GM18870 (cell line): ENCODE measurements around the gene C1QTNF2.

Experiments used
- ATAC-seq: cut with Tn5 transposase; IDR thresholded peaks from one replicate; pipeline ENCODE4 v1.9.1; 2021; ENCODE audit warnings: moderate library complexity; ENCODE audit not compliant: unreplicated experiment

The C1QTNF2 gene

DNA sequence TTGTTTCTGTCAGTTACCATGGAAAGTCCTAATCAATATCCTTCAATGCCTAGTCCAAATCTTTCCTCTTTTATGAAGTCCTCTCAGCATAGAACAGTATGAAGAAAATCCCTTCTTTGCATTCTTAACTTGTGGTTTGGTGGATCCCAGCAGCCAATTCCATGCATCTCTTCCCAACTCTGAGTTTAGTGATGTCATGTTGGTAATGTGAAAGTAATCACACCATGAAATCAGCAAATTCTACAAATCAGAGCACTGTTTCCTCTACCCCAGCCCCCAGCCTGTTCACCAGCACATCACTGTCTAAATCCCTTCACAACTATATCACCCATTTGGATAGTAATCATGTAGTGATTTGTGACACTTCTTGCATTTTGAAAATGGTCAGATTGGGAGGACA is 4.7 kb upstream of the C1QTNF2 start:
- no peak for ATAC-seq

DNA sequence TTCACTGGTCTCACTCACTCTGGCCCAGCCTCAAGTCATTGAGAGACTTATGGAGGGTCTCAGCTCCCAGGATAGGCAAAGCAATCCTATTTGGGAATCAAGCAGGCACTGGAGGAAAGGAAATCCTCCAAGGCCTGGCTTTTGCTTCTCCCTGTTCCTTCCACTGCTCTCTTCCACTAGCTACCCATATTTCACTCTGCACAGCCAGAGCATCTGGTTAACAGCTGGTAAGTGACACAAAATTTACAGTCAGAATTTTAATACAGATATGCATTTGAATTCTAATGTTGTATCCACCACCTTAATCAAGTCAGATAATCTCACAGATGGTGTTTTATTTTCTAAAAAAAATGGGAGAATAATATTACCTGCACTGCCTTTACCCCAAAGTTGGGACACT is 868 bp upstream of the C1QTNF2 start:
- ATAC-seq = no peak

DNA sequence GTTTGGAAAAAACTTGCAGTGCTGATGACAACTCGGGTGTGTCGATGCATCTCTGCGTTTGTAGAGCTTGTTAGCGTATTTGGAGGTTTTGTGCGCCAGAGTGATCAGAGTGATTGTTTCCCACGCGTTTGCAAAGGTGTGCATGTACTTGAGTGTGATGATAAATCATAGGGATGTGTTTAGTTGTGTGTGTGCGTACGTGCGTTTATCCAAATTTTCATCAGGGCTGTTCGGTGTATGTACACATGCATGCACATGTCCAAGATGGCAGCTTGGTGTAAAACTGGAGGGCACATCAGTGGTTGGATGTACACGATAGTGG is 248 bp upstream of the C1QTNF2 start:
- no peak for ATAC-seq

DNA sequence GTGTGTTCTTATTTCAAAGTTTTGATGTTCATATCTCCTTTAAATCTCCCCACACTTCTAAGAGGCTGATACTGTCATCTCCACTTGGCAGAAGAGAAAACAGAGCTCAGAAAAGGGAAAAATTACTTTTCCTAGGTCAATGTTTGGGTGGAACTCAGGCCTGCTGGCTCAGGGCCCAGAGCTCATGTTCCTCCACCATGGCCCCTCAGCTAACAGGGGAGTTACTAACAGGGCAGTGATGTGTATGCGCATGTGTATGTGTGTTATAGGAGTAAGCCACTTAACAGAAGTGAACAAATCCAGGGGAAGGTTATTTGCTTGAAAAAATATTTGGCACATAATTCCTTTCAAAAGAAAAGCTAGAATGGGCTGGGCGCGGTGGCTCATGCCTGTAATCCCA is 2.5 kb downstream of the C1QTNF2 start:
- ATAC-seq = no peak

DNA sequence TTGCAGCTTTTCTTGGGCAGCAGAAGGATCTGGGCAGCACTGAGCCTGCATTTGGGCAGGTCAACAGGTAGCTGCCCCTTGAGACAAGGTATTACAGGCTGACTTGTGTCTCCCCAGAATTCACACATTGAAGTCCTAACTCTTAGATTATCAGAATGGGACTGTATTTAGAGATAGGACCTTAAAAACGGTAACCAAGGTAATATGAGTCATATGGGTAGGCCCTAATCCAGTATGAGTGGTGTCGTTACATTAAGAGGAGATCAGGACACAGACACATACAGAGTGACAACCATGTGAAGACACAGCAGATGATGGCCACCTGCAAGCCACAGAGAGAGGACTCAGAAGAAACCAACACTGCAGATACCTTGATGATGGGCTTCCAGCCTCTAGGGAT is 3.2 kb downstream of the C1QTNF2 start:
- no peak for ATAC-seq

DNA sequence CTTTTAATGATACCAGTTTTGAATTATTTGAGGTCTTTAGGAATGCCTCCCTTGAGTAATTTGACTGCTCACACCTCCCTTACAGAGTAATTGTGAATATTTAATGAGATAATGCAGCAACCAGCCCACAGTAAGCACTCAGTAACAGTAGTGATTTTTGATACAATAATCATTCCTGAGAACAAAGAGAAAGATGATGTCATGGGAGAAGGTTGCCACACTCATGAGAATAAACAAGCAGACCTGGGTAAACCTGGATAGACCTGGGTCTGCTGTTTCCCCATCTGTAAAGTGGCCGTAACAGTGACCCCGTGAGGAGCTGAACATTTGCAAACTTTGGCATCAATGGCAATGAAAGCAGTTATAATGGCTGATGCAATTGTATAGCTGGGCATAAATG is 4.2 kb downstream of the C1QTNF2 start:
- ATAC-seq = no peak

DNA sequence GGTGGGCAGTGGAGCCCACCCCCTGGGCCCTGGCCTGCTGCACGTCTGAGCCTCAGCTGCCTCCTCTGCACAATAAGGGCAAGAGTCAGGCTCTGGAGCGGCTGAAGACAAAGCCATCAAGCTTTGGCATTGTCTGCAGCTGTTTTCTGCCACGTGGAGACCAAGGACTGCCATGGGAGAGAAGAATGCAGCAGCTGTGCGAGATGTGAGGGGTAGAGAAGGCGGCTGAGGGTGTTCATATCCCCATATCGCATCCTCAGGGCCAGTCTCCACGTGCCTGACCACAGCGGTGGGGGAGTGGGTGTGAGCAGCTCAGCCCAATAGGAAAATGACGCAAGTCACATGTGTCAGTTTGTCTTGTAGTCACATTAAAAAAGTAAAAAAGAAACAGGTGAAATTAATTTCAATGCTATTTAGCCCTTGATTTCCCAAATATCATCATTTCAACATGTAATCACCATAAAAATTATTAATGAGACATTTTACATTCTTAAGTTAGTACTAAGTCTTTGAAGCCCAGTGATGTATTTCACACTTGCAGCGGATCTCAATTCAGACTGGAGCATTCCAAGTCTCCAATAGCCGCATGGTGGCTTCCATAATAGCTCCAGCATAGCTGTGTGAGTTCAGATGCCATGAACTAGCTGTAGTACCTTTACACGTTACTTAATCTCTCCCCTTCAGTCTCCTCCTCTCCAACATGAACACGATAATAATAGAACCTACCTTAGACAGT is 6.6 kb downstream of the C1QTNF2 start:
- ATAC-seq = no peak

DNA sequence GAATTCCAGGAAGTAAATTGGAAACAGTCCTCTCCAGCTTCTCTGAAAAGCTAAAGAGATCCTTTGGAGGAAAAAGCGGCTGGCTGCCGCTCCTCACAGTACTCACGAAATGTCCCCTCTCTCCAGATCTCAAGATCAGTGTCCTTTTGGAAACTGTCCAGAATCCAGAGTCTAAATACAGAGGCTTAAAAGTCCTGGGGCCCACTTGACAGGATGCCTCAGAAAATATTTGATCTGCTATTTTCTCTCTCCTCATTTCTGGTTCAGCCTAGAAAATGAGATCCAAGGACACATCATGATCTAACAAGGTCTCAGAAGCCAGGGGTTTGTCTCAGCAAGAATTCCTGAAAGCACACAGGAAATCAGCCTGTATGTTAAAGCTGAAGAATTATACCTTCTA is 7.2 kb downstream of the C1QTNF2 start:
- ATAC-seq = no peak

DNA sequence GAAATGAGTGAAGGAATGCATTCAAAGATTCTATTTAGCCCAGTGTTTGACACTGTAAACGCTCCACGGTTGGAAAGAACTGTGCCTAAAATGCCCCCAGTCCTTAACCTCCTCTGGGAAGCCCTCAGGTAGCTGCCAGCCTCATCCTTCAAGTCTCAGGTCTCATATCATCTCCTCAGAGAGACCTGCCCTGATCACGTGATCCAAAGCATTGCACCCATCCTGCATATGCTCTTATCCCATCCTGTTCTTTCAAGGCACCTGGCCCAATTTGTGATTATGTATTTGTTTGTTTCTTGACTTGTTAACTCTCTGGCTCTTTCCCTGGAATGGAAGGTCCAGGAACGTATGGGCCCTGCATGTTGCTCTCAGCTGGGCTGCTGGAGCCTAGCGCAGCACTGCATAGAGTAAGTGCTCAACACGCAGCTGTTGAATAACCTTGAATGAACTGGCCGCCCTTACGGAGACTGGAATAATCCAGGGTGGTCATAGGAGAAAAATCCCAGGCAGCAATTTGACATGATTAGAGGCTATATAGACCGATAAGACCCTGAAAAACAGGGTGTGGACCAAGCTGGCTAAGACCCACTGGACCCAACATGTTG is 8.7 kb downstream of the C1QTNF2 start:
- no peak for ATAC-seq

DNA sequence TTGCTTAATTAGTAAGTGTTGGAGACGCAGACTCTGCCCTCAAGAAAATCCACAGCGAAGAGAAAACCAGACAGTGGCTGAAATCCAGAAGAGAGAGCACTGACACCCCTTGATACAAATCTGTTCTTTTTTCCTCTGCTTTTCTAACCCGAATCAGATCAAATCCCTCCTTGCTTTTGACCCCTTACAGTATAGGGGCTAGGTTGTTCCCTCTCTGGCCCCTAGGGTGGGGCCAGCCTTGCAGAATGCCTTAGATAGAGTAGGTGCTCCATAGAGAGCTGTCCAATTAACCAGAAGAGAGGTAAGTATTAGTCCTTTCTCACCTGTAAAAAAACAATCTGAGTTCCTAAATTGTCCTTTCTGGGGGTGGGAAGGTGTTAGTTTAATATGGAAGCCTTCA is 10.1 kb downstream of the C1QTNF2 start:
- ATAC-seq = no peak

DNA sequence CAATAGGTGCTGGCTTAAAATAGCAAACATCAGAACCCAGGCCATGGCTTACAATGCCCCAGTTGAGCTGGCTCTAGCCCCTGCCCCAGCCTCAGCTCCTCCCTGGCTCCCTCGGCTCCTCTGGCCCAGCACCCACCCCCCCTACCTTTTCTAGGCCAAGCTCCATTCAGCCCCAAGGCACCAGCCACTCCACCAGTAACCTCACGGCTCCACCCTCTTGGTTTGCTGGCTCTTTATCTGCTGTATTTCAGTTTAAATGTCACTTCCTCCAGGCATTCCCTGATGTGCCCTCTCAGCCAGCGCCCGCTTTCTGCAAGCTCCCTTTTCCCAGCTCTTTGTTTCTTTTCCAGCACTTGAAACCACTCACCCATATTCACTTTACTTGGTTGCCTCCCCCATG is 10.6 kb downstream of the C1QTNF2 start:
- ATAC-seq = no peak

DNA sequence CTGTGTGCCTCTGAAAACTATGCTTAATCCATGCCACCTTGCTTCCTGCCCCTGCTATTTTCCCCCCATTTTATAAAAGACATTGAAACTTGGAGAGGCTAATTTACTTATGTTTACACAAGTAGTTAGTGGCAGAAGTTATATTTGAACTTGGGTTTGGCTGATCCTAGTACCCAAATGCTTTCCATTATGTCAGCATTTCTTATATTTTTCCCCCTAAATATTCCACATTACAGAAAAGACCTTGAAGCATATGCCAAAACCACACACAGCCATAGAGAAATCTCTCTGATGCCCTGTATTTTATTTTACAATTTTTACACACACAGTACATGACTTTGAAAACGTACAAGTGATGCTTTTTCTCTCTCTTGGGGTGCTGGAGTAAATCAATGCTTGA is 11.2 kb downstream of the C1QTNF2 start:
- ATAC-seq = no peak

DNA sequence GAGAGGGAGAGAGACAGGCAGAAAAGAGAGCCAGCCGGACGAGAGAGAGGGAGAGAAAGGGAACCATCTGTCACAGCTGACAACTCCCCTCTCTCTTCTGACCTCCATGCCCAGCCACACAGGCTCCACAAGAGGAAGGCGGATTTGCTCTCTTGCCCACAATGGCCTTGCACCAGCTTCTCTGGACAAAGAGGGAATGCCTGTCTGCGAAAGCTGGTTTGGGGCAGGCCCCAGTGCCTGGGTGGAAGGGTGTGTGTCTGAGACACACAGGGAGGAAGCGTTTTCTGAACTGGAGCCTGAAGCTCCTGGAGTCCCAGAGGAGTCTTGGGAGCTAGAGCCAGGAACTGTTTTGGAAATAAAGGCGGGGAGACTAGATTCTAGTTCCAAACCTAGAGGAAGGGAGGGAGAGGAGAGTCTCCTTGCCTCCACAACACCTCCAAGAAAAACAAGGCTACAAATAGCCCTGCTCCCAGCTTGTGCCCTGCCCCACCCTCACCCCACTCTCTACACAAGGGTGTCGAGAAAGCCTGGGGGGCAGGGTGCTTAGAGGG is 12.5 kb downstream of the C1QTNF2 start:
- no peak for ATAC-seq

DNA sequence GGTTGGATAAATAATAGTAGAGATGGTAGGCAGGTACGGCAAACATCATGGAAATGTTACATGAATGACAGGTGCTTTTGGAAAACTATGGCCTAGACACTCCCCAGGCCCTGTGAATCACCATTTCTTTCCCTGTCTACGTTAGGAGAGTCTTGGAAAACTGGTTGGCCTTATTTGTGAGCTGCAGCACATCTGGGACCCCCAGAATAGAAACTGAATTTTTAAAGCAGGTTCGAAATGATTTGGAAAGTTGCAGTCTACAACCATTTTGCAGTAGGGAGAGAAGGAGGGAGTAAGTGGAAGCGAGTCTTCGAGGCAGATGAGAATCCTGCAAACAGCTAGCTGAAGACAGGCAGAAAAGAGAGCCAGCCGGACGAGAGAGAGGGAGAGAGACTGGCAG is 13.0 kb downstream of the C1QTNF2 start:
- no peak for ATAC-seq

DNA sequence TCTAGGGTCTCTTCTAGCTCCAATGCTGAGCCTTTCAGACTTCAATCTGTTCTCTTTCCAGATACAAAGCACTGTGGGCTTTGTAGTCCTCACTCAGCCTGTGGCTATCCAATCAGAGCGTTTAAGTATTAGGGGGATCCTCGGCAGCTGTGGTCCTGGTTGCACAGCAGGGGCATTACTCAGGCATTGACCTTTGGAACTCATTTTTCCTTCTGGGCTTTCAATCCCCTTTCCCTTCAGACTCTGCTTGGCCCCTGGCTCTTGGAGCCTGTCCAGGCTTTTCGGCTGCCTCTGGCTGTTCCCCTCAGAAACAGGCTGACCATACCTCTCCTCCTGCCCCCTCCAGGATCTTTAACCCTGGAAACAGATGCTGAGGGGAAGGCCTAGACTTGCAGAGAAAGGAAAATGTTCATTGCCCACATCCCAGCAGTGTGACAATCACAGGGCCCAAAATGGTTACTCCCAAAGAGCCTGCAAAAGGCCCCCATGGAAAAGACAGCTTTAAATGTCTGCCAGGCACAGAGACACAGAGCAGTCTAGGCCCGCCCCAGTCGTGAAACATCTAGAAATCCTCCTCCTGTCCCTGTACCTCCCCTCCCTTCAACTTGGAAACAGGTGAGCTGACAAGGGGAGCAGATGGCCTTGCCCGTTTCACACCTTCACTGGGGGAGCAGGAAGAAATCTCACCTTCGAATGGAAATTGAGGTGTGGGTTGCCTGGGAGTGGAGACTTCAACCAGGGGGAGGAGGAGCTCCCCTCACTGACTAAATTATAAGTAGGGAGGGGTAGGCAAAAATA is 13.7 kb downstream of the C1QTNF2 start:
- no peak for ATAC-seq

DNA sequence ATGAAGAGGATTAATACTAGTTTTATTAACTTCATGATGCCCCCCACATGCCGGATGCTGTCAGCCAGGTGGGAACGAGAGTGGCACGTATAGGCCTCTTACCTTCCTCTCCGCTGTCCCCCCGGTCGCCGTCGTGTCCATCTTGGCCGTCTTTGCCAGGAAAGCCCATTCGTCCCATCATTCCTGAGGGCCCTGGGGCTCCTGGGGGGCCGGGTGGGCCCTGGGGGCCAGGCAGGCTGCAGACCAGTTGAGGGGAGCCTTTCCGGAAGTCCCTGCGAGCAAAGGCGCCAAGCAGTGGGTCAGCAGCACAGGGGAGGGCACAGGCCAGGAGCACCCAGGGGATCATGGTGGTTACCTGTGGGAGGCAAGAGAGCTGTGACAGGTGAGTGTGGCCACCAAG is 15.8 kb downstream of the C1QTNF2 start:
- no peak for ATAC-seq

DNA sequence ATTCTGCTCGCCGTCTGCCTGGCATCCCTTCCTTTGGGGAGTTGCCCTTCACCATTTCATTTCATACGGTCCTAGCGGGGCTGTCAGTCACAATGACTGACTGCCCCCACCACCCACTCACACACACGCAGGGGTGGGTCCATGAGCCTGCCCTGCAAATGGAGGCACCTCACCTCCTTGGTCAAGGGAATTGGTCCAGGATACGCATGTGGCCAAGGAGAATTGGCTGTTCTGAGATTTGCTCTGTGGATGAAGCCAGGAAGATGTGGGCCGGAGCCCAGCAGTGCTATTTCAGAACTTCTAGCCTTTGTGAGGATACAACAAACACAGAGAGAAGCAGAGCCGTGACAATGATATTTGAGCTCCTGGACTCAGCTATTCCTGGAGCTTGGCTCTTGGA is 17.0 kb downstream of the C1QTNF2 start:
- ATAC-seq = no peak

DNA sequence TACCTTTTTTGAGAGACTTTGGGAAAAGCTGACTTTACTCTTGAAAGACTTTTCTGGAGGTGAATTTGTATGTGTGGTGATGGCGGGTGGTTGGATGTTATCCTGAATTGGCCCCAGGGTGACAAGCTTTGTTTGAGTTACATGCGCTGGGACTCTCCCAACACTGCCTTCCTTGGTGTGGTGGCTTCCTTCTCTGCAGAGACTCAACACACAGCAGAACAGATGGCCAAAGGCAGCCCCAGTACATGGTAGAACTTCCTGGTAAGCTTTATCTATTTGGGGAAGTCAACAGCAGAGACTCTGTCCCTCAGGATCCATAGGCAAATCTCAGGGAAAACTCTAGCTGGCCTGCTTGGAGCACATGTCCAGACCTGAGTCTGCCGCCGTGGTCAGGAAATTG is 18.1 kb downstream of the C1QTNF2 start:
- ATAC-seq = no peak

DNA sequence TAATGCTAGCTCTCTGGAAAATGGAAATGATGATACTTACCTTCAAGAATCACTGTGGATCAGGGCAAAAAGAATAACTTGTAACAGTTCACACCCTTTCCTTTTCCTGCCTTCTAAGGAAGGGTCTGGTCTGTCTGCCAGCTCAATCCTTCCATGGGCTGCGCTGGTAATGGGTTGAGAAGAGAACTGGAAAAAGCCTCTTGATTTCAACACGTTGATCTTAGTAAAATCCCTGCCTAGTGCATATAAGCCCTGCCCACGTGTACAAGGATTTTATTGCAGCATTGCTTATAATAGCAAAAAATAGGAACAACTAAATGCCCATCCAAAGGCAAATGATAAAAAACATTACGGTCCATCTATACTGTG is 20.5 kb downstream of the C1QTNF2 start:
- no peak for ATAC-seq

DNA sequence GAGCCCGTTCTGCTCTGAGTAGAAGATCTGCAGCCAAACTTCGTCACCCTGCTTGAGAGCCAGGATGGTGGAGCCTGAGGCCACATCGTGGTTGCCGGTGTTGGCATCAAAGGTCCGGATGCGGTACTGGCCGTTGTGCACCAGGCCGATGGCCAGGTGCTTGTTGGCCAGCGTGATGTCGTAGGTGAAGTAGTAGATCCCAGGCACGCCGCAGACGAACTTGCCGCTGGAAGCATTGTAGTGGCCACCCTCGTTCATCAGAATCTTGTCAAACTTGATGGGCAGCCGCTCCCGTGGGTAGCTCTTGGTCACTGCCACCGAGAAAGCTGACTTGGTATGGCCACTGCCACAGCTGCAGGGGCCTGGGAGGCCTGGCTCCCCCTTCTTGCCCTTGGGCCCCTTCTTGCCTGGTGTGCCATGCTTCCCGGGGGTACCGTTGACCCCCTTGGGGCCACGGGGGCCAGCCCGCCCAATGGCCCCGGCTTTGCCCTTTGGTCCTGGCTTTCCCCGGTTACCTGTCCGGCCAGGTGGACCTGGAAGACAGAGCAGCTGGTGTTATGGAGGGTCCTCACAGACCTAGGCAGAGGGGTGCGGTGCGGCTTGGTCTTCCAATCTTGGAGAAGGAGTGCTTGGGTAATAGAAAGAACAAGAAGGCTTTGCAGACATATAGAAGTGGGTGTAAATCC is 21.0 kb downstream of the C1QTNF2 start:
- ATAC-seq = no peak

DNA sequence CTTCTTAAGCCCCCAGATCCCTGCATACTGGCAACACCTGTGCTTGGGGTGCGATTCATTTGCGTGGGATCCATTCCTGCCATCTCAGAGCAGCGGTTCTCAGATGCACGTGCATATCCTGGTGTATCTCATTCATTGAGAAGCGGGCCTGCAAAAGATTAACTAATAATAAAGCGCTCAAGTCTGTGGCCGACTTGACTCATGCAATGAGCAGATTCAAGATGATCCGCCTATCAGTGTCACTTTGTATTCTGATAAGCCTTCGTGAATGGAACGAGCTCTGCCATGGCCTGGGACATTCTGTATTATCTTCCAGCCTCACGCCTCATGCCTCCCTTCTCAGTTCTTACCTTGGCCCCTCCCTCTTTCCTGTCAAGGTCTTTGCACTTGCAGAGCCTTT is 22.3 kb downstream of the C1QTNF2 start:
- ATAC-seq = no peak

DNA sequence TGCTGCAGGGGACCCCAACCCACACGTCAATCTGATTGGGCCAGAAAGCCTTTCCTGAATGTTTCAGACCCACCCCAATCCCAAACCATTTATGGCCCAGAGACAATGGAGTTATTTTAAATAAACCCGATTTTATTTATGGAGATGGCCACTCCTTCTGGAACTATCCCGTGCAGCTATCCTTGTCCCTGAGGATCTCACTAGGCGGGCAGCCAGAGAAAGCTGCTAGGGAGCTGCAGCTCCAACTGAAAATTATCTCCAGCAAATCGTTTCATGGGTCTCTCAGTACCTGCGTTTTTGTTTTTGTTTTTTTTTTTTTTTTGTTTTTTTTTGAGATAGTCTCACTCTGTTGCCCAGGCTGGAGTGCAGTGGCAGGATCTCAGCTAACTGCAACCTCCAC is 23.0 kb downstream of the C1QTNF2 start:
- no peak for ATAC-seq
